ENCODE data around the gene NLRC3.

- TF ChIP-seq CTCF (IDR thresholded peaks at IDR 0.05; ENCODE audit: low read depth, low read length, missing input control) (no peak), JUND (IDR thresholded peaks at IDR 0.05) (no peak), TAF1 (conservative IDR thresholded peaks at IDR 0.05) (no peak), RAD21 (IDR thresholded peaks at IDR 0.05) (no peak), REST (IDR thresholded peaks at IDR 0.05) (no peak)
- TF ChIP-seq, protein P1, sequence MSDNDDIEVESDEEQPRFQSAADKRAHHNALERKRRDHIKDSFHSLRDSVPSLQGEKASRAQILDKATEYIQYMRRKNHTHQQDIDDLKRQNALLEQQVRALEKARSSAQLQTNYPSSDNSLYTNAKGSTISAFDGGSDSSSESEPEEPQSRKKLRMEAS (IDR thresholded peaks at IDR 0.05), result no peak
- TF ChIP-seq, protein P2, sequence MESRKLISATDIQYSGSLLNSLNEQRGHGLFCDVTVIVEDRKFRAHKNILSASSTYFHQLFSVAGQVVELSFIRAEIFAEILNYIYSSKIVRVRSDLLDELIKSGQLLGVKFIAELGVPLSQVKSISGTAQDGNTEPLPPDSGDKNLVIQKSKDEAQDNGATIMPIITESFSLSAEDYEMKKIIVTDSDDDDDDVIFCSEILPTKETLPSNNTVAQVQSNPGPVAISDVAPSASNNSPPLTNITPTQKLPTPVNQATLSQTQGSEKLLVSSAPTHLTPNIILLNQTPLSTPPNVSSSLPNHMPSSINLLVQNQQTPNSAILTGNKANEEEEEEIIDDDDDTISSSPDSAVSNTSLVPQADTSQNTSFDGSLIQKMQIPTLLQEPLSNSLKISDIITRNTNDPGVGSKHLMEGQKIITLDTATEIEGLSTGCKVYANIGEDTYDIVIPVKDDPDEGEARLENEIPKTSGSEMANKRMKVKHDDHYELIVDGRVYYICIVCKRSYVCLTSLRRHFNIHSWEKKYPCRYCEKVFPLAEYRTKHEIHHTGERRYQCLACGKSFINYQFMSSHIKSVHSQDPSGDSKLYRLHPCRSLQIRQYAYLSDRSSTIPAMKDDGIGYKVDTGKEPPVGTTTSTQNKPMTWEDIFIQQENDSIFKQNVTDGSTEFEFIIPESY (IDR thresholded peaks at IDR 0.05), result no peak
These were observed 6.3 kb upstream of the NLRC3 start for GRCh38 chr16:3583303-3584038.
